Fibroblast of upper back skin (primary cell): ENCODE data around the gene CEP112.

Experiments
- DNase-seq: peaks from one replicate; pipeline ENCODE4 v3.0.0-alpha.2; 2013

The CEP112 gene

DNA sequence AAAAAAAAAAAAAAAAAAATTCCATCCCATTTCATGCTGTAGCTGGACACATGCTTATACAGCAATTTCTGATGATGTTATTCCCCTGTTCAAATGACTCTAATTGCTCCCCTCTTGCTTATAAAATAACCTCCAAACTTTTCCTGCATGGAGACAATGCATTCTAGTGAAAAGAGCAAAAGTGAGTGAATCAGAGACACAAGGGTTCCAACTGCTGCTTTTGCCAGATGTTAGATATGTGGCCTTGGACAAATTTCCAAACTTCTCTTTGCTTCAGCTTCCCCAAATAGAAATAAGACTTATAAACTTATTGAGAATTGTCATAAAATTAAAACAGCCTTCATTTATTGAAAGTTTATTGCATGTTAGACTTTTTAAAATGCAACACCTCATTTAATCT lies 565.5 kb downstream of the CEP112 start:
- no peak for DNase-seq

DNA sequence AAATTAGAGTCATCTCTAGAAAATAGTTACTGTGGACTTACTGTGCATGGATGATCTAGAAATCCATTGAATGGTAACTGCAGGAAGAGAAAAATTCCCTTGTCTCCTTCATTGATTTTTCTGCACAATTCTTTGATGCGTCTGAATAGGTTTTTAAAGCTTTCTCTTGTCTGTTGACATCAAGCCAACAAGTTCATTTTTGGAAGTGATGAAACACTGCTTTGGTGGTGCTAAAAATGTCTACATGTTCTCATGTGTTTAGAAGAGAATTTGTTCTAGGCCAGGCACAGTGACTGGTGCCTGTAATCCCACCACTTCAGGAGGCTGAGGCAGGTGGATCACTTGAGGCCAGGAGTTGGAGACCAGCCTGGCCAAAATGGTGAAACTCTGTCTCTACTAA lies 573.4 kb downstream of the CEP112 start:
- DNase-seq = no peak

DNA sequence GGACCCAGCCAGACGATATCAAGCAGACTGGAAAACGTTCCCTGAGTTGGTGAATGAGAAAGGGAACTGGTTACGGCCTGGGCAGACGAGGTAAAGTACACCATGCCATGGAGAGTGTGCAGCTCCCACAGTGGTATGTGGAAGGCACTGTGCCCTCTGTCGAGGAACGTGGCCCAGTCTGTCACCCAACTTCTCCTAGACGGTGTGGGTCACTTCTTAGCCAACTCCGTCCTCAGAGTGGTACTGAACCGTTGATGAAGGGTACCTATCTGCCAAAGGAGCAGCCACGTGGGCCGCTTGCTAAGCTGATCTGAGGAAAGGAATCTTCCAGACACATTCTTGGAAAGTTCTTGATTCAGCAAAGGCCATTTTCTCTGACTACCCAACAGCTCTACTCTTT lies 574.4 kb downstream of the CEP112 start:
- DNase-seq = no peak

DNA sequence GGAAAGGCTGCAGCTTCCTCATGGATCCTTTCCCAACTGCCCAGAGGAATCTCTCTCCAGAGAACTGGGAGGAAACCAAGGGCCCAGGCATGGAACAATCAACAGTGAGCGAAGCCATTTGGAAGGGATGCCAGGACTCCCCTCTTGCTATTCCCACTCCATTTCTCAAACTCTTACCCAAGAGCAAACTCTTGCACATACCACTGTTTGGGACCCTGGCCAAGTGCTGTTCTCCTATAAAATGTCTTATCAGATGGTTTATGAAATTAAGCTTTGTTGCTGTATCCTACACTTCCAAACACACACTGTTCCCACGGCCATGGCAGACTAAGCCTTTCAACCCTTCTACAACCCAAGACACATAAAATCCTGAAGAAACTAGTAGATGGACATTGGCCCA lies 582.2 kb downstream of the CEP112 start:
- no peak for DNase-seq

DNA sequence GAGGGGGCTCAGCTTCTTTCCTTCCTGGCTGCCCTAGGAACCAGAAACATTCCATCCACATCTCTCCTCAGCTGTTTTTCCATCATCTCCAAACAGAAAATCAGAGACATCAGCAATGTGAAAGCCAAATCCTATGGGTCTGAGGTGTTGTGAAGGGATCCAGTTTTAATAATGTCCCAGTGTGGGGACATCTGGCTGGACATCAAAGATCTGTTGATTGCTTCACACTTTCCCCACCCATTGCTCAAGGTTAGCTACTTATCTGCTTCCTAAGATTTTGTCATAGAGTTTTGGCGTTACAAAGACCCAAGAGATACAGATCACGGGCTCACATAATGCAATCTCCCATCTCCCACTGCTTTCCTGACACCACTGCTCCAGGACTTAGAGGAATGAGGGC lies 582.6 kb downstream of the CEP112 start:
- DNase-seq = no peak

GRCh38 chr17:65604070-65604469 lies 587.9 kb downstream of the CEP112 start:
- DNase-seq = no peak

GRCh38 chr17:65601881-65602280 lies 590.1 kb downstream of the CEP112 start:
- DNase-seq = no peak

DNA sequence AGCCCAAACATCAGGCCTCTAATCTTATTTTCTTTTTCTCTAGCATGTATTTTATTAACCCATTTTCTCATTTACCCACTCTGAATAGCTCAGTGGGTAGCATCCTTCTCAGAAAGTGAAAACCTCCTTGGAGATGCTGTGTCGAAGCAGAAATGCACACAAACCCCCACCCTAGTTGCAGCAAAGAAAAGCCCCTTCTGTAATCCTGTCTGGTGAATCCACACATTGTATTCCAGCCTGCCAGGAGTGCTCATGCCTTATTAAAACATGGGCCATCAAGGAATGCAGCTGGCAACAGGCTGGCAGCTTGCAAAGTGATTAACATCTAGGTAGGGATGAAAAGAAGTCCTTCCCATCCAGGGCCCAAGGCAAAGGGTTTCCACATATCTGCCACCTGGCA lies 590.8 kb downstream of the CEP112 start:
- no peak for DNase-seq

DNA sequence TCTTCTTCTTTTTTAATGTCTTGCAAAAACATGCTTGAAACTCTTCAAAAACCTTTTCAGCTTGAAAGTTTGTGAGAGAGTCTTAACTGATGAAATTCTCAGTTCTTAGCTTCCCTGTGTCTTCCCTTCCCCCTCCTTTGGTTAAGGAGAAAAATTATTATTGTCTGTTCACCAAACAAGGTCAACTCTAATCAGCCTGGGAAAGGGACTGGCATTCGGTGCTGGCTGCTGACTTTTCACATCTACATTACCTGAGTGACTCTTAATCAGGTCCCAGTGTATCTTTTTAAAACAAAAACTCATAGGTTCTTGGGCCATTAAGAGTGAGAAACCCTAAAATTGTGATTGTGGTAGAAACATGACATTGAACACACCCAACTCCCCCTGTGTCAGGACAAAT lies 591.4 kb downstream of the CEP112 start:
- DNase-seq = no peak

DNA sequence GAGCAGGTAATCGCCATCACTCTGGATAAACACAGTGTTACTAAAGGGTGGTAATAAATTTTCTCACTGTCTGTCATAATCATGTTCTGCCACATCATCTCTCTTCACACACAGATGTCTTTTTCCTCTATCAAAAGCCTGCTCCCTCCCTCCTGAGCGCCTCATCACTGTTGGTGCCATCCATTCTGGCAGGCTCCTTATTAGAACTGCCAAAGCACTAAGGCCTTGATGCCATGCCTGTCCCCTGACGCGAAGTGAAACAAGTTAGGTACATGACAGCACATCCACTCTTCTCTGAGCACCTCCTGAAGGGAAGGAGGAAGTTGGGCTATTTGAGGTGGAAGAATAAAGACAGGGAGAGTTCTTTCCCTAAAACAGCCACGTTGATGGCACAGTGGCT lies 592.3 kb downstream of the CEP112 start:
- DNase-seq = no peak

DNA sequence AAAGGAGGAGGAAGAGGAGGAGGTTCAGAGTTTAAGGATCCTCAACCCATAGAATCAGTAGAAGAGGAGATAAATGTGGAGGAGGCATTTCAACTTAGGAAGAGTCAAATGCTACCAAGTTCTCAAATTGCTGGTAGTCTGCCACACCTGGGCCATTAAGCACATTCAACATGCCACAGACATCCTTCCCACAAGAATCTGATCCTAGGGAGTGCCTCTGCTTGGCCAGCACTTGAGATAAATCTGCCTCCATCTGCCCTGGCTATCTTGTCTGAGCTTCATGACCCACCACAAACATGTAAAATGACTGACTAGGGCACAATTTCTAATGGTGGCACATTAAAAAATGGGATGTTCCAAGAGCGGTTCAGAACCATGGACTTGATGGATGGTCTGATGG lies 593.2 kb downstream of the CEP112 start:
- DNase-seq = no peak

DNA sequence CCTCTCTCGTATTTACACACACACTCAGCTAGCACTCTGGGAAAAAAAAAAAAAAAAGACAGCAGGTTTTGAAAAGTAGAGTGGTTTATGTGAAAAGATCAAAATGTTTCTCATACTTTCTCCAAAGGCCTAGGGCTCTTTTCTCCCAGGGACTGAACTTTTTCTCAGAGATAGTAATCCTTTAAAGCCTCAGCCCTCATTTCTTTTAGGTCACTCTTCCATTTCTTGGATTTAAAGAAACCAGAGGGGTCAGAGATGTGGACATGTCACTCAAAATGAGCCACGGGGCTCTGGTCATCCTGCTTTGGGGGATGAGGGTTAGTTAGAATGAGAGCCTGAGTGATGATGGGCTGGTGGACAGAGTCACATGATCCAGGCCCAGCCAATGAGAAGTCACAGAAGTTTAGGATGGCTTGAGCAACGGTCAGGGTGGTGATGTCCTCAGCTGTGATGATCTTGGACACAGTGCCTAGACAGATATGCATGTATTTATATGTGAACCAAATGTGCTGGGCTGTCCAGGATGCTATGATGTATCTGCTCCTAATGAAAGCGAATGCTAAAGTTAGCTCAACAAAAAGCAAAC lies 596.8 kb downstream of the CEP112 start:
- no peak for DNase-seq

DNA sequence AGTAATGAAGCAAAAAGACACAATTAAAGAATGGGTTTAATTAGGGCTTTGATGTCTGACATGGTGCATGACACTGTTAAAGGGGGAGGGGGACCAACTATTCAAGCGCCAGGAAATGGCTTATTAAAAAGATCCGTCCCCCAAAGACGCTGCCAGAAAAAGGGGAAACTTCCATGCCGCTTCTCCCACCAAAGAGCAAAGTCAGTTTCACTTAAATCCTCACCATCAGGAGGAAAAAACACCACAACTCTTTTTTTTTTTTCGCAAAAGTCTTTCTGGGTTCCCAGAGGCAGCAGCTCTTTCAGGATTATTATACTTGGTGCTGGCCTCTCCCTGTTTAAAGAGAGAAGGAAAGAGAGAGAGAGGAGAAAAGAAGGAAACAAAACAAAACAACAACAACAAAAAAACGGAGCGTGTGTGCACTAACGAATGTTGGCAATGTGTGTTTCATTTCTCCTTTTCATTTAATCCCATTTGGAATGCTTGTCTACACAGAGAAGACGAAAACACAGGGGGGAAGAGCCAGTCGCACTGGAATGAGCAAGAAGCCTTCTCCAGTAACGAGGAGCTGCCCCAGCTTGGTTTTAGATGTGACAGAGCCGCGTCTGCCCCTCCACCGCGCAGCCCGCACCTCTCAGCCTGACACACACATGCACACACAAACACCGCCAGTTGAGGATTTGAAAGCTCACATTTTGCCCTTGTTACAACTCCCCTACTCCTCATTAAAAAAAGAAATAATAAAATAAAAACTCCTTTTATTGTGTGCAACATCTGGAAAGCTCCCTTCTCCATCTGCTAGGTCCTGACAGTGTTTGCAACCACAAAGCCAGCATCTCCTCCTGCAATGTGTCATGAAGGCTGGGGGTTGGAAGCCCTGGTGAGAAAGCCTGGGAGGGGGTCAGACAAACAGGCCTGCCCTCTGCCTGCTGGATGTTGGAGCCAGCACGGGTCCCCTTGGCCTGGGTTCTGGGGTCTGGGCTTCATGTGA lies 597.8 kb downstream of the CEP112 start:
- peak; percentile 63 for DNase-seq

DNA sequence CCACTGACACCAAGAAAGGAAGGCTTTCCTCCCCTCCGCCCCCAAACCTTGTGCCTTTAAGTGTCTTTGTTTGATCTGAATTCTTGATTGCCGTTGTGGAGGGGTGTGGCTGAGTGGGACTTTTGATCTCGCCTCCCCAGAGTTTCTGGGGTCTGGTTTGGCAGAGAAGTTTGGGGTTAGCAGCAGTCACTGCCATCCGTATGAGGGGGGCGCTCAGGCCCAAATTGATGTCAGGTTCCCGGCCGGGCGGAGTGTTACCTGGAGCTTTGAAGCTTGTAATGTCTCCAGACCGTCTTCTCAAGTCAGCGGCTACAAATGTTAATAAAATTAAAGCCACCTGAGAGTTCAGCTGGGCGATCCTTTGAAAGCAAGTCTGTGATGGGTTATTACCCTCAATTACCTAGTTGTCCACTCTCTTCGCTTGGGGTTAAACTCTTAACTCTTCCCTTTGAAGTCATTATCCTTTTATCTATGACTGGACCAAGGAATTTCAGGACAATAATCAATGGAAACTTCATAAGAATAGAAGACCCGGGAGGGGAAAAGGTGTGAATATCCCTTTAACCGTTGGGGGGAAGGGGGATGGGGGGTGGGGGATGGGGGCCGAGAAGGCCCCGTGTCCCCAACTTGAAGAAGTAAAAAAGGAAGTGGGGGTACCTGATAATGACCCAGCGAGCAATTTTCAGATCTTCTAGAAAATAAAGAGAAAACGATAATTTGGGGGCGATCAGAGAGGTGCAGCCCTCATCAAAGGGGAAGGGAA lies 598.7 kb downstream of the CEP112 start:
- DNase-seq = no peak

GRCh38 chr17:65592125-65592965 lies 599.6 kb downstream of the CEP112 start:
- no peak for DNase-seq

DNA sequence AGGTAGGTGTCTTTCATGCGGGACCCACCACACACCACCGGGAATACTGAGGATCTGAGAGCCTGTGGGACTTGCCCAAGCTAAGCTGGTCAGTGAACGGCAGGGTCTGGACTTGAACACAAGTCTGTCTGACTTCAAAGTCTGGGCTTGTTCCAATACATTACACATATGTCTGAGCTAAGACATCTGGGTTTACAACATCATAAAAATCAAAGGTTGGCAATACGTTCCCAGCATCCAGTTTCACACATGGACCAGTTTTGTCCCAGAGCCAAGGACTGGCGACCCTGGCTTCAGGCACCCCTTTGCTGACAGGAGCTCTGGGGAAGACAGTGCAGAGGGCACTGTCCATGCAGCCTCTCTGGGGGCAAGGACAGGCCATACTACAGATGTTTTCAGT lies 602.6 kb downstream of the CEP112 start:
- no peak for DNase-seq

DNA sequence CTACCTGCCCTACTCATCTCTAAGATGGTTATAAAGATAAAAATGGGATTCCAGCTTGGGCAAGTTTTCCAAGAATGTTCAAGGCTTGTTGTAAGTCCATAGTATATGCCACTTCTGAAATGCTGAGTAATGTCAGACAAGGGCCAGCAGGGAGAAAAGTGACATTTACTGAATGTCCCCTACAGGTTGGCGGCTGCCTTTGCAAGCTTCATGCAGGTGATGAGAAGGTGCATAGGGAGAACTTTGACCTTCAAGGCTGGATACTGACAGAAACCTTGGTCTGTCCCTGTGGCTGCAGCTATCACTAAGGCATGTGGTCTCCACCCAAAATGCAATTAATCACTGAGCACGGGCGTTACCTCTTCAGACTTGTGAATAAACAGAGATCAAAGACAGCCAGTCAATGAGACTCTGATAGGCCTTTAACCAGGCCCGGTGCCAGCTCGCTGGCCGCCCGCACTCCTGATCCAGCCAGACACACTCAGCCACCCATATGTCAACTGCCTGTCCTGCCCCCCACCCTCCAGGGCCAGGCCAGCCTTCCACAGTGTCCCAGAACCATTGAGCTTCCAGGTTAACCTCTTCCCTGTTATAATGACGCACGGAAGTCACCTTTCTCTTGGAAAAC lies 603.6 kb downstream of the CEP112 start:
- no peak for DNase-seq

GRCh38 chr17:65587534-65588180 lies 604.3 kb downstream of the CEP112 start:
- no peak for DNase-seq

DNA sequence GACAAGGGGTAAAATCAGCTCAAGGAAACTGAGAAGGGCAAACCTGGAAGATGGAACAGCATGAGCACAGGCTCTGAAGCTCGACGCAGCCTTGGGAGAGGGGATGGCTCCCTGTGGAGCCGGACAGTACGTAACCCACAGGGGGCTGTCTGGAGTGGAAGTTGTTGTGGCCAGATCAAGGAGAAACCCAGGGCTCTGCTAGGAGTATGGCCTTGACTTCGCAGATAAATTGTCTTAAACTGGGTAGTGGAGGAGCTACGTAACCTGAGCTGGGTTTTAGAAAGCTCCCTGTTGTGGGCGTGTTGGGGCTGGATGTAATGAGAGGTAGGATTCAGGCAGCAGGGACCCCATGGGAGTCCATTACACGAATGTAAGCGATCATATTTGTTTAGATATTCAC lies 605.0 kb downstream of the CEP112 start:
- no peak for DNase-seq
